ENCODE measurements around the gene ORMDL3.
"Not testable (repeated sequence)": the region's sequence is repeated elsewhere in the genome, so short reads cannot be mapped to it uniquely, and the experiment has no call there.

ORMDL3 gene

DNA sequence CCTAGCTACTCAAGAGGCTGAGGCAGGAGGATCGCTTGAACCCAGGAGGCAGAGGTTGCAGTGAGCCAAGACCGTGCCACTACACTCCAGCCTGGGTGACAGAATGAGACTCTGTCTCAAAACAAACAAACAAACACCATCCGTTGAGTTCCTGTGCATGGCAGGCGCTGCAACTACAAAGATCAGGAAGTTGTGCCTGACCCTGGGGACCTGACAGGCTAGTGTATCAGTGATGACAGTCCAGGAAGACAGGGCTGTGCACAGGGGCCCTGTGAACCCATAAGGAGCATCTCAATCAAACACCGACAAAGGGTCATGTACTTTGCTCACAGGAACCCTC, 21.1 kb upstream of the ORMDL3 start:
- not testable (repeated sequence) for DNase-seq

DNA sequence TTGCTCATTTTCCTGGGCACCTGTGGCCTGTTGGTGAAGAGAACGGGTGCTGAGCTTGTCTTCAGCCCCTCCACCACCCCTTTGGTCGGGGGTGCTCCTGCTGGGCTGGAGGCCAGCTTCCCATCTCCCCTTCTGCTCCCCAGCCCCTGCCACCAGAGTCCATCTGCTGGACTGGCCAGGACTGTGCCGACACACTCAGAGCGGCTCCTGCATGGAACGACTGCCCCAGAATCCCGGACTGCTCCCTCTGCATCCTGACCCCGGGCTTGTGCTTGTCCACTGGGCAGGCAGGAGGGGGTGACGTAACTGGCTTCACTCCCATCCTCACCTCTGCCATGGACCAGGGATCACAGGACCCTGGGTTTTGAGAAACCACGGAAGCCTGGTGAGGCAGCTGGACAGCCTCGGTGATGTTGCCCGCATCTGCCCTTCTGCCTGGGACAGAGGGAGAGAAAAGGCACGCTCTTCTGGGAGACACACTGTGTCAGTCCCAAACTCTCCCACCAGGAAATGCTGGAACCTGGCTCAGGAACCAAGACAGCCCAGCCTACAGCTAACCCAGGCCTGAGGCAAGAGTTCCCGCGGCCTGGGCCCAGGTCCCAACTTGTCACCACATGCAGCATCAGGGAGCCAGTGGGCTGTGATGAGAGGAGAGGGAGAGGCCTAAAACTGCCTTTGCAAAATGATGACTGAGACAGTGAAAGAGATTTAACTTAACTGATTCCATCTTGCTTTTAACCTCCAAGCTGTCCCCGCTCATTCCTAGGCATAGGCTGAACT, 19.3 kb upstream of the ORMDL3 start:
- no peak for DNase-seq

DNA sequence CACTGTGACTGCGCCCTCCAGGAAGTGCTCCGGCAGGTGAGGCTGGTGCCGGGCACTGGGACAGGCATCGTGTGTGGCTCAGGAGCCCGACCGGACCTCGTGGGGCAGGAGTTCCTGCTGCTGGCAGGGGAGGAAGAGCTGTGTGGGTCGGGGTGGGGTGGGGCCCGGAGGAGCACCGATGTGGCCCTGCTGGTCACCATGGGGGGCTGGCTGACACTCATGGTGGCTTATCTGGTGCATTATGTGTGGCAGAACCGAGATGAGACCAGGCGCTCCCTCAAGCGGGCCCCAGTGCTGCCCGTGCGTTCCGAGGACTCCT, 17.0 kb upstream of the ORMDL3 start:
- DNase-seq: no peak

DNA sequence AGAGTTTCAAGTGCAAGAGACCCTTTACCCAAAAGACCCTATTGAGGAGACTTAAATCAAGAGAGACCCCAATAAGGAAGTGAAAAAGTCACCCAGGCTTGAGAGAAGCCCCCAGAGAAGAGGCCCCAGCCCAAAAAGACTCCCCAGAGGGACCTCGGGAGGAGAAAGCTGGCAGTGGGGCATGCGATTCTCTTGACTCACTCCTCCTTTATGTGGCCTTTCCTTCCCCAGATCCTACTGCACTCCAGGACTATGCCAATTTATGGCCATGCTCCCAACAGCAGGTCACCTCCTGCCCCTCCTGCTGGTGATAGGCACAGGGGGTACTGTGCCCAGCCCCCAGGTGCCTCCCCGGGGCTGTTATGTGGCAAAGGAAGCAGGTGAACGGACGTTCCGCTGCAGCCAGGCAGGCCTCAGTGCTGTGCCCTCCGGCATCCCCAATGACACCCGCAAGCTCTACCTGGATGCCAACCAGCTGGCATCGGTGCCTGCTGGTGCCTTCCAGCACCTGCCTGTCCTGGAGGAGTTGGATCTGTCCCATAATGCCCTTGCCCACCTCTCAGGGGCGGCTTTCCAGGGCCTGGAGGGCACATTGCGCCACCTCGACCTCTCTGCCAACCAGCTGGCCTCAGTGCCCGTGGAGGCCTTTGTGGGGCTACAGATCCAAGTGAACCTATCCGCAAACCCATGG, 16.4 kb upstream of the ORMDL3 start:
- DNase-seq: no peak

DNA sequence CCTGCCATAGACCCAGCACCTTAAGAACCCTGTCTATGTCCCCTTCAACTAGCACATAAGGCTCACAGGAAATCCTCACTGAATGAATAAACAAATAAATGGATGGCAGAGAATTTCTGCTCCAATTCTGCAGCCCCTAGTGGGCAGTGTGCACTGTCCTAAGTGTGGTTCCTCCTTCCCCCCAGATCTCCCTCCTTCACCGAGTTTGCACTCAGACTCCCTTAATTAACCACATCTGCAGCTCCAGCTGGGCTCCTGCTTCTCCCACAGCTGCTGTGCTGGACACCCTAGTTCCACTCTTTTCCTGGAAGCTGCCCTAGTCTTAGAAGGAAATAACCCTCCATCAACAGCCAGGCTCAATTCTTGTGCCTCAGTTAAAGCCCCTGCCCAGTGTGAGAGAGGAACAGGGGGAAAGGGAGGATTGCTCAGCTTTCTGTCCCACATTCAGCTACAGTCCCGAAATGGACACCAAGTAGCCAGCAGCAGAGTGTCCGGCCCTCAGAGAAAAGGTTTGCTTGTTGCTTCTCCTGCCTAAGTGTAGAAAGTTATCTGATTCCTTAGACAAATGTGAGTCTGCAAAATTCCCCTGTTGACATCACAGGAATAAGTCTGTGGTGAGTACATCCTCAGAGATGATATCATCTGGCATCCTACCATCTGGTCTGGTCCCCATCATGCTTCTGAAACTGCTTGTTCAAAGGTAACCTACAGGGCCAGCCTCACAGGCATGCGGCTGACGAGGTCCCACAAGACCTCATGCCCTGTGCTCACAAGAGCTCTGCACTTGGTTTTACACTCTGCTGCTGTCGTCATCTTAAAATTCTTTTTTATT, 12.4 kb upstream of the ORMDL3 start:
- peak in 1 of 2 donors; percentile 47 for DNase-seq

DNA sequence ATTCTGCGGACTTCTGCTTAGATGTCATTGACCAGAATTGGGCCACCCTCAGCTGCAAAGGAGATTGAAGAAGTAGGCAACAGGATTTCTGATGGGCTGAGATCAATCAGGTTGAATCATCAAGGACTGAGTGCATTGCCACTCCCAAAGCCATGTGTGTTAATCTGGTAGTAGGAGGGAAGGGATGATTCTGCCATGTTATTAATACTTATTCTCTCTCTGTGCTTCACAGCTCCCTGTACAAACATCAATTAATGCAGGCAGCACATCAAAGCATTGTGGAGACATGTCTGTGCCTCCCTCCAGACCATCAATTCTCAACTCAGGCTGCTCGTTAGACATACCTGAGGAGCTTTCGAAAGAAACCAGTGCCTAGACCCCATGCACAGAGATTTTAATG, 11.7 kb upstream of the ORMDL3 start:
- no peak for DNase-seq

DNA sequence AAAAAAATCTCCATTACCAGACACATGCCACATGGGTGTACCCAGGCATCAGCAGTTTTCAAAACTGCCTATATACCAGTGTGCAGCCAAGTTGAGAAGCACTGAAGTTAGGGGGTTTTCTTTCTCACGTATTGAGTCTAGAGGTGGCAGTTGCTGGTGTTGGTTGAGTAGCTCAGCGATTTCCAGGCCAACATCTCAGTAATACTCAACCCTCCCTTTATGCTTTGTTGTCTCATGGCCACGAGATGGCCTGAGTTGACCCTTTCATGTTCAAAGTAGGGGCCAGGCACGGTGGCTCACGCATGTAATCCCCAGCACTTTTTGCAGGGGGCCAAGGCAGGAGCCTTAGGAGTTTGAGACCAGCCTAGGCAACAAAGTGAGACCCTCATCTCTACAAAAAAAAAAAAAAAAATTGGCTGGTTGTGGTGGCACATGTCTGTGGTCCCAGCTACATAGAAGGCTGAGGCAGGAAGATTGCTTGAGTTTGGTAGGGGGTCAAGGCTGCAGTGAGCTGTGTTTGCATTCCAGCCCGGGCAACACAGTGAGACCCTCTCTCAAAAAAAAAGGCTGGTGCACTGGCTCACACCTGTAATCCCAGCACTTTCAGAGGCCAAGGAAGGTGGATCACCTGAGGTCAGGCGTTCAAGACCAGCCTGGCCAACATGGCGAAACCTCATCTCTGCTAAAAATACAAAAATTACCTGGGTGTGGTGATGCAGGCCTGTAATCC, 10.9 kb upstream of the ORMDL3 start:
- DNase-seq: no peak

DNA sequence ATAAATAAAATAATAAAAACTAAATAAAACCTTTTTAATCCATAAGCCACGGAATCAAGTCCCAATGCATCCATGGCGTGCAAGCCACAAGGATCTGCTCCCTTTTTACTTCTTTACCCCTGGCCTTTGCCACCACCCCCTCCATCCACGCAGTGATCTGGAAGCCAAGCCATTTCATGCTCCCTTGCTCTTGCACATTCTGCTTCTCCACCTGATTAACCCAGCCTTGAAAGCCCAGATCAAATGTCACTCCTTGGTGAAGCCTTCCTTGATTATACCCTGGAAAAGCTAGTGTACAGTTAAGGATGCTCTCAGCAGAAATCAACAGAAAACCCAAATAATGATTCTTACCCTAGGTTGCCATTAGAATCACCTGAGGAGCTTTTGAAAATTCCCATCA, 10.0 kb upstream of the ORMDL3 start:
- DNase-seq: no peak

DNA sequence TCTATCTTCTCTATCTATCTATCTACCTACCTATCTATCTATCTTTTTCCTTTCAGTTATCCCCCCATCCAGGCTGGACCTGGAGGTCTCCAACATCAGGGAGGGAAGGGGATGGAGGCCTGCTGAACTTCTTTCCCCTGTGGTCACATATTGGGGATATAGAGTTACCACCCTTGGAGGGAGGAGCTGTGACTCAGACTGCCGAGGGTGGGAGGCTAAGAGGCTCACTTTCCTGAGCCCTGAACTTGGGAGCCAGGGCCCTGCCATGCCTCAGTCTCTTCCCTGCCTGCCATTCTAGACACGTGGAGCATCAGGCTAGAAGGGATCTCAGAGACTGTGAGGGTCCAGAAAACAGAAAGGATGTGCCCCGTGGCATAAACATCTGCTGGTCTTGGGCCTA, 8.5 kb upstream of the ORMDL3 start:
- no peak for DNase-seq

DNA sequence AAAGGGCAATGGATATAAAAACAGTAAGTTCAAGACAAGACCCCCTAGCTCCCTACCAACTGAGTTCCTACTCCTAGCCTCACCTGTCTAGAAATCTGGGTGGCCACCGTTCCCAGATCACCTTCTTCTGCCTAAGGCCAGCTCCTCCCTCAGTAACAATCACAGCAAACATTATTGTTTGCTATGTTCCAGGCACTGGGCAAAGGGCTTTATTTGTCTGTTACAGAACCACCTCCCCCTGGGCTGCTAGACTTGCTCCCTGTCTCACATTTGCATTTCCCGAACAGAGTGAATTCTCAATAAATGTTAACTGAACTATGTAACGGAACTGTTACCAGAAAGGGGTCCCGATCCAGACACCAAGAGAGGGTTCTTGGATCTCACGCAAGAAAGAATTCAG, 6.9 kb upstream of the ORMDL3 start:
- DNase-seq: no peak

DNA sequence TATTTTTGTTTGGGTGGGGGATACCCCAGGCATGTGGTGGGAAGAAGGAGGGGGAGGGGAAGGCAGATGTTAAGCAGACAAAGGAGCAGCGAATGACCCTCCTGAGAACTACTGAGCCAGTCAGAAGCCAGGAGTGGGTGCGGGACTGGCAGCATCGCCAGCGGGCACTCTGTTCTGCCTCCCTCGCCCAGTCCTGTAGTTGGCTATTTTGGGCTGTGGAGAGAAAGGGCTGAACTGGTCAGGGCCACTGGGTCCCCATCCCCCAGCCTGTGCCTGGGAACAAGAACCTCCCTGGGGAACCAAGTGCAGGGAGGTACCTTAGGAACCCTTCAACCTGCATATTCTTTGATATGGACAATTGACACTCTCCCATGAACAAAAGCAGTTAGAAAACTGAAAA, 6.5 kb upstream of the ORMDL3 start:
- no peak for DNase-seq

DNA sequence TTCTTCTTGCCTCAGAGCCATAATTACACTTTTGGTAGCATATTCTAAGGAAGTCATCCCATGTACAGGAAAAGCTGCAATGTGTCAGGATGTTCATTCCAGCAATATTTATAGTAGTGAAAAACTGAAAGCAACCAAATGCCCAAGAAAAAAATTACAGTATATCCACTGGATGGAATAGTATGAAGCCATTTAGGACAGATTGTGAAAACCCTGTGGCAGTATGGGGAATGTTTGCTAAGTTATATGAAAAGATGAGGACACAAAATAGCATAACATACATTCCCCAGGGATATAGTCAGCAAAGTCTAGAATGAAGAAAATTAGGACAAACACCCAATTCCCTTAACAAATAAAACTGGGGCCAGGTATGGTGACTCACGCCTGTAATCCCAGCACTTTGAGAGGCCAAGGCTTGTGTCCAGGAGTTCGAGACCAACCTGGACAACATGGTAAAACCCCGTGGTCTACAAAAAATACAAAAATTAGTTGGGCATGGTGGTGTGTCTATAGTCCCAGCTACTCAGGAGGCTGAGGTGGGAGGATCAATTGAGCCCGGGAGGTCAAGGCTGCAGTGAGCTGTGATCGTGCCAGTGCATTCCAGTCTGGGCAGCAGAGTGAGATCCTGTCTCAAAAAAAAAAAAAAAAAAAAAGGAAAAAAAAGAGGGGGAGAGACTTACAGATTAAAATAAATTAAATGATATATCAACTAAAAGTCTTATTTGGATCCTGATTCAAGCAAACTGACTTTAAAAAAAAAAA, 2.4 kb upstream of the ORMDL3 start:
- DNase-seq: no peak

DNA sequence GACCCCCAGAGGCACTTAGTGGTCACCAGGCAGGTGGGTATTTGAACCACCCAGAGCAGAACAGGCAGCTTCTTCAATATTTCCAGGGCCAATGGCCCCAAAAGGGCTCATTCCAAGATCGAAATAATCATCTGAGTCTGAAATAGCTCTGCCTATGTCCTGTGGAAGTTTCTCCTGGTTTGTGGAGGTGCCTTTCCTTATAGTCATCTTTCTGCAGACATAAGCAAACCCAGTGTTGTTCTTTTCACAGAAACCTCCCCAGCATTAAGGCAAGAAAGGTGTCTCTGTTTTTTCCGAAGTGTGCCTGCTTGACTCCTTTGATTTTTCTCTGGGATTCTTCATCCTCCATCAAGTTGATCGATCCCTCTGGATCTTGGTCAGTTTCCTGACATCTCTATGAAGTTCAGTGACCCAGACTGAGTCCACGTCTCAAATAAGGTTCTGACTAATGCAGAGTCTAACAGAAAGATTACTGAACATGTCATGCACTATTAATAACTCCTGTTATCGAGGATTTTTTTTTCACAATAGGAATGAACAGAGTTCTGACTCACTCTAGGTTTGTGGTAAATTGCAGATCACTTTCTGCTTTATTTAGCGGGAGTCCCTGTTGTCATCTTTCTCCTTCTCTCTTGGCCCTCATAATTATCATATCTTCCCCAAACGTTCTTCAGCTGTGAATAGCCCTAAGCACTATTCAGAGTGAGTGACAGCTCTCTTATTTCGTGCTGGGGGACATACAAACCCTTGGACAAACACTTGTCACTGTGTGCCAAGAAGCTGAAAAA, 1.7 kb upstream of the ORMDL3 start:
- DNase-seq: no peak

DNA sequence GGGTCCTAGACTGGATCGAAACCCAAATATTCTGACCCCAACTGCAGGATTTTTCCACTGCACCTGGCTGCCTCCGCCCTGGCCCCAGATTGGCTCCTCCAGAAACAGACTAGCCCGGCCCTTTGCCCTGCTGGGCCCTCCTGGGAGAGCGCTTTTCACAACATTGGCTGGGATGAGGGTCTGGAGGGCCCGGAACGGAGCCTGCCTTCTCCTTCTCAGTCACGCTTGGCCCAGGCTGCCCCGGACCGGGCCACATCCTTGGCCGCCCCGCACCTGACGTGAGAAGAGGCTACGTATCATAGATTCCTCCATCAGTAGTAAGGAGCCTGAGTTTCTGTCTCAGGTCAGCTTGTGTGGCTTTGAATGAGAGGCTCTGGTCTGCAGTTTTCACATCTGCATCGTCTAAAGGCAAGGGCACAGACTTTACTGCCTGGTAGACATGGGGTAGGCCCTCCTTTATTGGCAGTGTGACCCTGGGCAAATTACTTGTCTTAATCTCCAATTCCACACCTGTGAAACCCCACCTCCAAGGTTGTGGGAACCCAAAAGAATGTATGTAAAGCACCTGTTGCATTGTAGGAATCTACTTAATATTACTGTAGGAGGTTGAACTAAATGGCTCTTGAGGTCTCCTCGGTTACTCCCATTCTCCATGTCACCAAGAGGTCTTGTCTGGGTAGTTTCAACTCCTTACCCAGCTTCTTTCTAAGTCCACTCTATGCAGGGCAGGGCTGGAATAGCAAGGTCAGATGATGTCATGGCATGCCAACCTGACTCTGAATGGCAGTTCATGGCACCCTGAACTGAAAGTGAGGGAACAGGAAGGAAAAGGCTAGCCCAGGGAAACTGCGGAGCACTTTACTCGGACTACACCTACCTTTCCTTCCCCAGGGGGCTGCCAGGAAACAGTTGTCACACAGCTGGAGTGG, 792 bp upstream of the ORMDL3 start:
- DNase-seq: no peak

DNA sequence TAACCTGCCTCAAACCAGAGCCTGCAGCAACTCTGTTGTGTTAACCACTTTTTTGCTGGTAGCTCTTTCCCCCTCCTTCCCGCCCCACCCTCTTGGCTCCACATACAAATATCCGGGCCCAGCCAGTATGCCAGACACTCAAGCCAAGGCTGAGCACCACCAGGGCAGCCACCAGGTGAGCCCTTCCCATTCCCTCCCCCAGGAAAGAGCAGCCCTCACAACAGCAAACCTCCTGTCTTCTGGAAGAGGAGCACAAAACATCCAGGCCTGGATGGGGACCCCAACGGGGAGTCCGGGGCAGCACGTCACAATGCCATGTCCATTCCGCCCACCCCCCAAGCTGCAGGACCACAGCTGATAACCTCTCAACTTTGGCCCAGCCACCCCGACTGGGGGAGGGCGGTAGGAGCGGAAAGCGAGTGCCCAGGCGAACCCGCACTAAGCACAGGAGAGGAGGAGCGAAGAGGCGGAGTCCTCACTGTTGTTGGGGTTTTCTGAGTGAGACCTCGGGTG, 757 bp downstream of the ORMDL3 start:
- peak; percentile 61 to 64 for DNase-seq

DNA sequence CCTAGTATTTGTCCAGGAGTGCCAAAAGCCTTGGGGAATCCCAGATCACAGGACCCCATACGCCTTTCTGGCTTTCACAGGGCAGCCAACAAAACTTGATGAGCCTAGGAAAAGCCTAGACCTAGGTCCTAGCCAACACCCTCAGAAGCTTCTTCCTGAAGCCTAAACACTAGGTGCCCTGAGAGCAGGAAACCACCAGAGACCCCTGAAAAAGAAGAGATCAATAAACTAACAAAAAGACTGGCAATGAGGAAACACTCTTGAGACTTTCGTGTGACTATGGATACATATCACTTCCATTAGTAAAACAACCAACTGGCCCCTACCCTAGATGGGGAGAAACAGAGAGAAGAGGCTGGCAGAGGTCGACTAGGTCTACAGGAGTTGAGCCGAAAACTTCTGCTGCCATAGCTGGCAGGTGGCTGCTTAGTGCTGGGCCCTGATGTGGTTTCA, 1.2 kb downstream of the ORMDL3 start:
- no peak for DNase-seq

DNA sequence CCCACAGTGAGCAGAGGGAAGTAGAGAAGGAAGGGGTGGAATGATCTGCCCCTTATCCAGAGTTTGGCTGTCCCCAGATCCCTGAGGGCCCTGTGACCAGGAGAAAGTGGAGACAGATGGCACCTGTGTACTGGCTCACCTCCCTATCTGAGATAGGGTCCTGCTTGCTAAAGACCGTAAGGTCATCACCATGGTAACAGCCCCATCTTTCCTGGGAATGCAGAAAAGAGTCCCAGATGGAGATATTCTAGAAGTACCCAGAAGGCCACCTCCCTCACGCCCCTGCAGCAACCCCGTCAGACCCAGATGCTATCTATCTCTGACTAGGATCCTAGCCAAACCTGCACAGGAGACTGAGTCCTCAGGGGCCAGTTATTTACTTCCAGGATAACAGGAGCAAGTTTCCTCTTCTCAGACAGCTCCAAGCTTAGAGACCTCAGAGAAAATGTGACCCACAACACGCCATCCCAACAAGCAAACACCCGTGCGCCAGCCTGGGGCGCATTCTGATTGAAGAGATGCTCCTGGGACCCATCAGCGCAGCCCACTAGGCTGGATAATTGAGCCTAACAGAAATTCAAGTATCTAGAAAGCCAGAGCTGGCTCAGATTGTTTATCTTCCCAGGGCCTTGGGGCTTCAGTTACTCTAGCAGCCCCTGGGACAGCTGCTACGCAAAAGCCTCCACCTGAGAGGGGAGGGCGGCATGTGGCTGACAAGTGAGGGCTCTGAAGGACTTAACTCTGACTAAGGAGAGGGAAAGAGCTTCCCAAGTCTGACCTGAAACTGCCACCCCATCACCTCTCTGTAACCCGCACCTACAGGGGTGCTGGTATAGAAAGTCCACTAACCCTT, 1.9 kb downstream of the ORMDL3 start:
- DNase-seq: no peak

DNA sequence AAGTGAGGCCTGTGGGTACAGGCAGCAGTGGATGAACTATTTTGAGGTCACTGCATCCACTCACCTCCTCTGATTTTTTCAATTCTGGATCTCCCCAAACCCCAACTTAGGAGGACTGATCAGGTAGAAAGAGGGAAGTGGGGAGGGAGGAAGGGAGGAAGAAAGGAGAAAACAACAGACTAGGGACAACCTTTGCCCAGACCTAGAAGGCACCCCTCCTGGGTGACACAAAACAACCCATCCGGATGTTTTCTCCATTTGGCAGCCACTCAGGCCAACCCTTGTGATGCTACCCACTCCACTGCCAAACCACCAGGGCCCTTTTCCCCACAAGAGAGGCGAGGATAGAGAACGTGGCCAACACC, 2.7 kb downstream of the ORMDL3 start:
- DNase-seq: no peak
